Hepatocyte (in vitro differentiated cells): ENCODE data around the gene IQCH. TPM values are rescaled to one million over a fixed set of nuclear protein-coding genes. Genes with fewer than 3 reads are reported as not detected.
"Not testable (repeated sequence)": the region's sequence is repeated elsewhere in the genome, so short reads cannot be mapped to it uniquely, and the experiment has no call there.

Source experiments
- DNase-seq: peaks from one replicate; pipeline ENCODE4 v3.0.0-alpha.2; 2016; ENCODE audit warnings: low spot score
- H2AFZ ChIP-seq: fragments of 200-600 bp; sonication (generic); 2 replicates; pipeline ENCODE4 v1.6.0; 2016; ENCODE audit warnings: antibody characterized with exemption, mild to moderate bottlenecking
- H3K27ac ChIP-seq: fragments of 200-600 bp; sonication (generic); 2 replicates; pipeline ENCODE4 v1.5.1; 2016; ENCODE audit warnings: mild to moderate bottlenecking
- H3K27me3 ChIP-seq: fragments of 200-600 bp; sonication (generic); 2 replicates; pipeline ENCODE4 v1.6.1; 2016
- H3K36me3 ChIP-seq: fragments of 200-600 bp; sonication (generic); replicated peaks from 2 replicates; pipeline ENCODE4 v1.5.1; 2016; ENCODE audit warnings: low read depth; ENCODE audit not compliant: insufficient read depth
- H3K4me1 ChIP-seq: fragments of 200-600 bp; sonication (generic); 2 replicates; pipeline ENCODE4 v1.5.1; 2016; ENCODE audit warnings: mild to moderate bottlenecking, moderate library complexity; ENCODE audit not compliant: insufficient read depth
- H3K4me2 ChIP-seq: fragments of 200-600 bp; sonication (generic); 2 replicates; pipeline ENCODE4 v1.6.0; 2016
- H3K4me3 ChIP-seq: fragments of 200-600 bp; sonication (generic); 2 replicates; pipeline ENCODE4 v1.5.1; 2016; ENCODE audit warnings: mild to moderate bottlenecking
- H3K79me2 ChIP-seq: fragments of 200-600 bp; sonication (generic); 2 replicates; pipeline ENCODE4 v1.6.0; 2017; ENCODE audit warnings: mild to moderate bottlenecking
- H3K9me2 ChIP-seq: fragments of 200-600 bp; sonication (generic); replicated peaks from 2 replicates; pipeline ENCODE4 v1.6.0; 2017; ENCODE audit warnings: mild to moderate bottlenecking; ENCODE audit not compliant: insufficient read depth
- H3K9me3 ChIP-seq: fragments of 200-600 bp; sonication (generic); 2 replicates; pipeline ENCODE4 v1.5.1; 2016; ENCODE audit warnings: low read depth, mild to moderate bottlenecking
- H4K20me1 ChIP-seq: fragments of 200-600 bp; sonication (generic); 2 replicates; pipeline ENCODE4 v1.6.0; 2016; ENCODE audit warnings: mild to moderate bottlenecking; ENCODE audit not compliant: insufficient read depth, poor library complexity, severe bottlenecking
- CTCF ChIP-seq: fragments of 200-600 bp; sonication (generic); IDR thresholded peaks from 2 replicates; pipeline ENCODE4 v1.5.1; 2016; ENCODE audit warnings: antibody characterized with exemption, mild to moderate bottlenecking; ENCODE audit not compliant: poor library complexity
- EZH2 ChIP-seq: fragments of 200-600 bp; sonication (generic); IDR thresholded peaks from 2 replicates; pipeline ENCODE4 v1.6.1; 2016; ENCODE audit warnings: antibody characterized with exemption, mild to moderate bottlenecking, borderline replicate concordance
- EZH2phosphoT487 ChIP-seq: fragments of 200-600 bp; sonication (generic); IDR thresholded peaks from one replicate; pipeline ENCODE4 v1.6.1; 2018; ENCODE audit warnings: antibody characterized with exemption, mild to moderate bottlenecking, low read depth, moderate library complexity; ENCODE audit not compliant: unreplicated experiment, severe bottlenecking
- WGBS: methylation state at CpG from one replicate; pipeline ENCODE4 v1.1.6; 2016; ENCODE audit warnings: low lambda C conversion rate; ENCODE audit errors: missing lambda C conversion rate; 5-methylcytosine and 5-hydroxymethylcytosine counted together
- polyA plus RNA-seq: library from polyadenylated mRNA; unstranded; fragments of >200 nt; fragmentation: Nextera tagmentation; extraction: Ambion mirVana; gene quantifications from 2 replicates; pipeline ENCODE4 v1.2.1, GENCODE V29; 2016
- total RNA-seq: library from RNA; depleted of rRNA; stranded (reverse); fragments of >200 nt; gene quantifications from 2 replicates; pipeline ENCODE4 v1.2.3, GENCODE V29; 2014

IQCH gene
- total and polyA plus RNA-seq, 2 experiments from 2014 or later: 0.76 to 1.0 TPM

- DNase-seq: peak; percentile 64
- no peak for TF ChIP-seq EZH2
- peak; percentile 66 for TF ChIP-seq CTCF
- H3K9me3 ChIP-seq: no peaks in the 10 kb centered on the region
- no peak overlapping the region for H3K27ac ChIP-seq
- peaks cover 3% of the 10 kb centered on the region for H3K36me3 ChIP-seq
- H4K20me1 ChIP-seq: no peaks in the 10 kb centered on the region
- no peaks in the 10 kb centered on the region for H3K27me3 ChIP-seq
- peaks cover 4% of the 10 kb centered on the region for H3K4me1 ChIP-seq
- no peak overlapping the region for H2AFZ ChIP-seq
- no peak overlapping the region for H3K4me2 ChIP-seq
- no peaks in the 10 kb centered on the region for H3K9me2 ChIP-seq
- WGBS: 52% methylated on average over 3 of the region's 3 CpGs
- H3K79me2 ChIP-seq: no peaks in the 10 kb centered on the region
- H3K4me3 ChIP-seq: no peak overlapping the region
These were observed 179.0 kb downstream of the IQCH start for GRCh38 chr15:67433495-67434099.

- not testable (repeated sequence) for H3K27me3 ChIP-seq, H3K36me3 ChIP-seq, DNase-seq, H3K9me2 ChIP-seq, H3K4me2 ChIP-seq, H3K9me3 ChIP-seq, H3K79me2 ChIP-seq, H3K4me1 ChIP-seq, H4K20me1 ChIP-seq, H3K4me3 ChIP-seq
- H3K27ac ChIP-seq: peak overlapping the region; percentile 23
- peak overlapping the region; percentile 20 for H2AFZ ChIP-seq
- 77% methylated on average over 13 of the region's 13 CpGs for WGBS
These were observed 182.0 kb downstream of the IQCH start for GRCh38 chr15:67436351-67437250.

GRCh38 chr15:67444100-67444499 lies 189.5 kb downstream of the IQCH start:
- Histone ChIP-seq H3K9me3 (no peaks in the 10 kb centered on the region), H3K4me2 (no peak overlapping the region), H3K9me2 (no peaks in the 10 kb centered on the region), H3K79me2 (no peaks in the 10 kb centered on the region), H3K27ac (no peak overlapping the region), H3K36me3 (no peaks in the 10 kb centered on the region), H3K4me3 (no peak overlapping the region), H3K4me1 (no peaks in the 10 kb centered on the region), H2AFZ (no peak overlapping the region), H3K27me3 (no peaks in the 10 kb centered on the region), H4K20me1 (no peaks in the 10 kb centered on the region)
- 73% methylated on average over 2 of the region's 2 CpGs for WGBS
- no peak for TF ChIP-seq CTCF
- TF ChIP-seq EZH2: no peak
- no peak for TF ChIP-seq EZH2phosphoT487
- DNase-seq: no peak

- no peak overlapping the region for H3K4me3 ChIP-seq
- H3K79me2 ChIP-seq: no peaks in the 10 kb centered on the region
- H3K9me3 ChIP-seq: no peaks in the 10 kb centered on the region
- H3K4me2 ChIP-seq: no peak overlapping the region
- DNase-seq: no peak
- H3K36me3 ChIP-seq: no peaks in the 10 kb centered on the region
- TF ChIP-seq CTCF: no peak
- TF ChIP-seq EZH2: no peak
- TF ChIP-seq EZH2phosphoT487: no peak
- no peaks in the 10 kb centered on the region for H4K20me1 ChIP-seq
- no peak overlapping the region for H2AFZ ChIP-seq
- no peak overlapping the region for H3K27ac ChIP-seq
- H3K9me2 ChIP-seq: no peaks in the 10 kb centered on the region
- H3K4me1 ChIP-seq: no peaks in the 10 kb centered on the region
- 41% methylated on average over 2 of the region's 2 CpGs for WGBS
- no peaks in the 10 kb centered on the region for H3K27me3 ChIP-seq
These were observed 191.9 kb downstream of the IQCH start for GRCh38 chr15:67446449-67446848.

- not testable (repeated sequence) for H3K27me3 ChIP-seq, H3K9me2 ChIP-seq, H2AFZ ChIP-seq, H3K36me3 ChIP-seq, H3K79me2 ChIP-seq, H3K4me2 ChIP-seq, H3K4me1 ChIP-seq, H4K20me1 ChIP-seq, H3K27ac ChIP-seq, H3K4me3 ChIP-seq, H3K9me3 ChIP-seq, DNase-seq
- 85% methylated on average over 4 of the region's 5 CpGs for WGBS
These were observed 193.8 kb downstream of the IQCH start for GRCh38 chr15:67448372-67448771.

- not testable (repeated sequence) for H4K20me1 ChIP-seq
These were observed 199.1 kb downstream of the IQCH start for GRCh38 chr15:67453703-67454102.

More at GRCh38 chr15:67453703-67454102, 199.1 kb downstream of the IQCH start:
- not testable (repeated sequence) for H3K27ac ChIP-seq, H3K9me2 ChIP-seq, H3K4me3 ChIP-seq, H2AFZ ChIP-seq, H3K9me3 ChIP-seq, H3K4me1 ChIP-seq, H3K4me2 ChIP-seq, DNase-seq, H3K79me2 ChIP-seq, H3K27me3 ChIP-seq, H3K36me3 ChIP-seq
- WGBS: 96% methylated on average over 11 of the region's 11 CpGs
